Ishikawa (cell line): ENCODE measurements around the gene WDR54.

Source experiments
- CEBPB ChIP-seq: IDR thresholded peaks from 2 replicates; pipeline ENCODE4 v1.6.1; 2012
- CREB1 ChIP-seq: IDR thresholded peaks from 2 replicates; pipeline ENCODE4 v1.6.1; 2012; ENCODE audit warnings: low read depth
- EGR1 ChIP-seq: IDR thresholded peaks from 2 replicates; pipeline ENCODE4 v1.6.1; 2012
- EP300 ChIP-seq: IDR thresholded peaks from 2 replicates; pipeline ENCODE4 v1.6.1; 2012; ENCODE audit warnings: borderline replicate concordance
- FOXM1 ChIP-seq: IDR thresholded peaks from 2 replicates; pipeline ENCODE4 v1.6.1; 2012; ENCODE audit warnings: low read depth, borderline replicate concordance
- NFIC ChIP-seq: IDR thresholded peaks from 2 replicates; pipeline ENCODE4 v1.6.1; 2012
- RAD21 ChIP-seq: IDR thresholded peaks from 2 replicates; pipeline ENCODE4 v1.6.1; 2012; ENCODE audit warnings: low read depth
- TAF1 ChIP-seq: IDR thresholded peaks from 2 replicates; pipeline ENCODE4 v1.6.1; 2012; ENCODE audit warnings: low read depth, mild to moderate bottlenecking
- TCF12 ChIP-seq: IDR thresholded peaks from 2 replicates; pipeline ENCODE4 v1.6.1; 2012; ENCODE audit warnings: low read depth
- TEAD4 ChIP-seq: IDR thresholded peaks from 2 replicates; pipeline ENCODE4 v1.6.1; 2012
- YY1 ChIP-seq: IDR thresholded peaks from 2 replicates; pipeline ENCODE4 v1.6.1; 2012; ENCODE audit warnings: low read depth
- ZBTB7A ChIP-seq: IDR thresholded peaks from 2 replicates; pipeline ENCODE4 v1.6.1; 2012; ENCODE audit warnings: low read depth
- TF ChIP-seq, protein P1 (sequence below): IDR thresholded peaks from 2 replicates; pipeline ENCODE4 v1.6.1; 2012; ENCODE audit warnings: low read depth, mild to moderate bottlenecking
- TF ChIP-seq, protein P2 (sequence below): IDR thresholded peaks from 2 replicates; pipeline ENCODE4 v1.6.1; 2012
- TF ChIP-seq, protein P3 (sequence below): IDR thresholded peaks from 2 replicates; pipeline ENCODE4 v1.6.1; 2012

The WDR54 gene

DNA sequence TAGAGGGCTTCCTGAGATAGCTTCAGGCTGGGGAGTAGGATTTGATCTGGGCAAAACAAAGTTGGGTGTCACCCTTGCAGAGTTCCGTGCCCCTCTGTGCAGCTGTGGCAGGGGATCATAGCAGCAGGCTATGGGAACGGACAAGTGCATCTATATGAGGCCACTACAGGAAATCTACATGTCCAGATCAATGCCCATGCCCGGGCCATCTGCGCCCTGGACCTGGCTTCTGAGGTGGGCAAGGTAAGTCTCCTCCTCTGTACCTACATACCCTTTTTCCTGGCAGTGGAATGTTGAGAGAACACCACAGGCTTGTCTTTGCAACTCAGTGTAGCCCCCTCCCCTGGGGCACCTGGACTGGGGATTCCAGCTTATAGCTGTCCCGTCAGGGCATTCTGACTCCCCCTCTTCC, 3.5 kb downstream of the WDR54 start:
- TF ChIP-seq FOXM1, result no peak
- TF ChIP-seq EP300, result no peak
- TF ChIP-seq, protein P1, sequence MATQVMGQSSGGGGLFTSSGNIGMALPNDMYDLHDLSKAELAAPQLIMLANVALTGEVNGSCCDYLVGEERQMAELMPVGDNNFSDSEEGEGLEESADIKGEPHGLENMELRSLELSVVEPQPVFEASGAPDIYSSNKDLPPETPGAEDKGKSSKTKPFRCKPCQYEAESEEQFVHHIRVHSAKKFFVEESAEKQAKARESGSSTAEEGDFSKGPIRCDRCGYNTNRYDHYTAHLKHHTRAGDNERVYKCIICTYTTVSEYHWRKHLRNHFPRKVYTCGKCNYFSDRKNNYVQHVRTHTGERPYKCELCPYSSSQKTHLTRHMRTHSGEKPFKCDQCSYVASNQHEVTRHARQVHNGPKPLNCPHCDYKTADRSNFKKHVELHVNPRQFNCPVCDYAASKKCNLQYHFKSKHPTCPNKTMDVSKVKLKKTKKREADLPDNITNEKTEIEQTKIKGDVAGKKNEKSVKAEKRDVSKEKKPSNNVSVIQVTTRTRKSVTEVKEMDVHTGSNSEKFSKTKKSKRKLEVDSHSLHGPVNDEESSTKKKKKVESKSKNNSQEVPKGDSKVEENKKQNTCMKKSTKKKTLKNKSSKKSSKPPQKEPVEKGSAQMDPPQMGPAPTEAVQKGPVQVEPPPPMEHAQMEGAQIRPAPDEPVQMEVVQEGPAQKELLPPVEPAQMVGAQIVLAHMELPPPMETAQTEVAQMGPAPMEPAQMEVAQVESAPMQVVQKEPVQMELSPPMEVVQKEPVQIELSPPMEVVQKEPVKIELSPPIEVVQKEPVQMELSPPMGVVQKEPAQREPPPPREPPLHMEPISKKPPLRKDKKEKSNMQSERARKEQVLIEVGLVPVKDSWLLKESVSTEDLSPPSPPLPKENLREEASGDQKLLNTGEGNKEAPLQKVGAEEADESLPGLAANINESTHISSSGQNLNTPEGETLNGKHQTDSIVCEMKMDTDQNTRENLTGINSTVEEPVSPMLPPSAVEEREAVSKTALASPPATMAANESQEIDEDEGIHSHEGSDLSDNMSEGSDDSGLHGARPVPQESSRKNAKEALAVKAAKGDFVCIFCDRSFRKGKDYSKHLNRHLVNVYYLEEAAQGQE, result no peak
- no peak for TF ChIP-seq NFIC
- TF ChIP-seq CREB1, result no peak
- TF ChIP-seq, protein P2, sequence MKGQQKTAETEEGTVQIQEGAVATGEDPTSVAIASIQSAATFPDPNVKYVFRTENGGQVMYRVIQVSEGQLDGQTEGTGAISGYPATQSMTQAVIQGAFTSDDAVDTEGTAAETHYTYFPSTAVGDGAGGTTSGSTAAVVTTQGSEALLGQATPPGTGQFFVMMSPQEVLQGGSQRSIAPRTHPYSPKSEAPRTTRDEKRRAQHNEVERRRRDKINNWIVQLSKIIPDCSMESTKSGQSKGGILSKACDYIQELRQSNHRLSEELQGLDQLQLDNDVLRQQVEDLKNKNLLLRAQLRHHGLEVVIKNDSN, result no peak
- TF ChIP-seq EGR1, result no peak
- TF ChIP-seq, protein P3, sequence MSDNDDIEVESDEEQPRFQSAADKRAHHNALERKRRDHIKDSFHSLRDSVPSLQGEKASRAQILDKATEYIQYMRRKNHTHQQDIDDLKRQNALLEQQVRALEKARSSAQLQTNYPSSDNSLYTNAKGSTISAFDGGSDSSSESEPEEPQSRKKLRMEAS, result no peak
- TF ChIP-seq TEAD4, result no peak
- no peak for TF ChIP-seq ZBTB7A
- TF ChIP-seq RAD21, result no peak
- TF ChIP-seq TCF12, result no peak
- TF ChIP-seq TAF1, result no peak
- TF ChIP-seq YY1, result no peak
- no peak for TF ChIP-seq CEBPB

DNA sequence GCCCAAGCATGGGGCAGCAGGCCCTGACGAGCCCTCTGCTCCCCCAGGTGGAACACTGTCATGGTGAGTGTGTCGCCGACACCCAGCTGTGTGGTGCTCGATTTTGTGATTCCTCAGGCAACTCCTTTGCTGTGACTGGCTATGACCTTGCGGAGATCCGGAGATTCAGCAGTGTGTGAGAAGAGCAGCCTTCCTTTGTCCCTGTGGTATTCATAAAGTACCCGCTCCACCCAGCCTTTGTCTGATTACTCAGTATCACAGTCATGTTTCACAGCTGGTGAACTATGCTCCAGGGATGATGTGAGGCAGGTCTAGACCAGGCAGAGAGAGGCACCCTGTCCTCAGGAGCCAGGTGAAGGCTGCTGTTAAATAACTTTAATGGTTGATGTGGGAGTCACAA, 4.0 kb downstream of the WDR54 start:
- no peak for TF ChIP-seq EP300
- TF ChIP-seq YY1, result no peak
- TF ChIP-seq FOXM1, result no peak
- TF ChIP-seq CREB1, result no peak

DNA sequence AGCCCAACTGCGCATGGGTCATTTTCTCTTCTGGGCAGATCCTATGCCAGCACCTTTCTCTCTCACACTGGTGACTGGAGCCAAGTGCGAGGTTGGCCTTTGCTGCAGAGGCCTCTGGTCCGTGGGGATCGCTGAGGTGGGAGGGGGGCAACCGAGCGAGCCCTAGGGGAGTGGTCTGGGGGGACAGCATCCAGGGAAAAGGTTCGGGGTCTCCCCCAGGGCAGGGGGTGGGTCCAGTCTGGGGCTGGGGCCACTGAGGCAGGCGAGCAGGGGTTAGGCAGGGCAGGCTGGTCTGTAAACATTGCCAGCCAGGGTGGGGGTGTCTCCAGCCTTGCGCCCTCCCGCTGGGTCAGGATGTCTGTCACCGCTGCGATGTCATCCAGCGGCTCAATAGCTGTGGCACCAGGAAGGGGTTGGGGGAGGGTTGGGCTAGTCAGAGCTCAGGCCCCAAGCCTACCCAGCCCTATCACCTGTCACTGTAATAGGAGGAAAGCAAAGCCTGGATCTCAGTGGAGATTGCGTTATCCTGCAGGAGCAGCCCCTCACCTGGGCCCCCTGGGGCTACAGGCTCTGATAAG, 4.7 kb downstream of the WDR54 start:
- TF ChIP-seq CREB1, result no peak
- TF ChIP-seq, protein P2, result no peak
- TF ChIP-seq FOXM1, result no peak
- TF ChIP-seq EGR1, result no peak
- TF ChIP-seq ZBTB7A, result no peak
- no peak for TF ChIP-seq RAD21
- TF ChIP-seq TCF12, result no peak
- TF ChIP-seq, protein P1, result no peak
- TF ChIP-seq YY1, result no peak
- no peak for TF ChIP-seq TAF1
- TF ChIP-seq, protein P3, result no peak
- TF ChIP-seq NFIC, result no peak
- no peak for TF ChIP-seq EP300
- no peak for TF ChIP-seq CEBPB
- TF ChIP-seq TEAD4, result no peak

DNA sequence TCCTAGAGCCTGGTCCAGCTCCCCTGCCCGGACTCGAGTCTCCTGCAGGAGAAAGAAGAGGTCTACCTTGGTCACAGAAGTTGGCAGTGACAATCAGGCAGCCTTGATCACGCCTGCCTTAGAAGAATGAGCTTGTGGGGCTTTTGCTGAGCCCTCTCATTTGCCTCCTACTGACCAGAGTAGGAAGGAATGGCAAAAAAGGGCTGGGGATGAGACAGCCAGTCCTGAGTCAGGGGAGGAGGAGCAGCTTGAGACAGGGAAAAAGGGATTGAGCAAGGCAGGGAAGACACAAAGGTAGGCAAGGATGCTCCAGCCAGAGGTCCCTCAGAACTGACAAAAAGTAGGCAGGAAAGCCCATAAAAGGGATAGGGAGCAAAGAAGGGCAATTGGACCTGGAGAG, 6.0 kb downstream of the WDR54 start:
- TF ChIP-seq, protein P3, result no peak
- TF ChIP-seq, protein P2, result no peak
- no peak for TF ChIP-seq TEAD4
- no peak for TF ChIP-seq EGR1

DNA sequence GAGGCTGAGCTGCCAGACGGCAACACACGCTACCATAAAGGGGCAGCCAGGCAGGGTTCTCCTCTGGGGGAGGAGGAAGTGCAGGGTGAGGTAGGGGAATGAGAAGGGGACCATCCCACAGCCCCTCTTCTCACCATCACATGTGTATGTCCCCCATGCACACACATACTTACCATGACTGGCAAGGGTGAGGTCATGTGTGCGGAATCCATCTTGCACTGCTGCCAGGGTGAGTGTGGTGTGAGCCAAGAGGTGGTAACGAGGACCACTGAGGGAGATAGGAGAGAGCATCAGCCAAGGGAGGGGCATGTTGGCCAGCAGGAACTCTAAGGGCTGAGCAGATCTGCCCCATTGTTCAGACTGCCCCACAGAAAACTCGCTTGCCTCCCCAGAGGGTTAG, 7.1 kb downstream of the WDR54 start:
- TF ChIP-seq CREB1, result no peak
- no peak for TF ChIP-seq RAD21
- no peak for TF ChIP-seq TCF12
- no peak for TF ChIP-seq TEAD4
- TF ChIP-seq NFIC, result no peak
- TF ChIP-seq FOXM1, result no peak
- no peak for TF ChIP-seq TAF1
- TF ChIP-seq CEBPB, result no peak
- no peak for TF ChIP-seq YY1
